ENCODE data around the gene BAHCC1.

DNA sequence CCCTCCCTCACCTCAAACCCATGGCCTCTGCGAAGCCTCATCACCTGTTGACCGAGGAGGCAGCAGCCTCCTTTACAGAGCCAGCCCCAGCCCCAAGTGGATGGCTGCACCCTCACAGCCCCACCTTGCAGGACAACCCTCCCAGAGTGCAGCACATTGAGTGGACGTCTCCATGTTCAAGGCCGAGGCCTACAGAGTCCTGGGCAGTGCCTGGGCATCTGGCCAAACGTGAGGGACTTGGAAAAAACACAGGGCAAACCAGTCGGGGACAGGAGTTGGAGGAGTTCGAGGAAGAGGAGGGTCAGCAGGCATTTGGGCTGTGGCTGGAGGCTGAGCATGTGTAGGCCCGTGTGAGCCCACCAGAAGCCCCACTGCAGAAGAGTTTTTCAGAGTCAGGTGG, 77.8 kb downstream of the BAHCC1 start:
- TF ChIP-seq POLR2A (IDR thresholded peaks at IDR 0.05; ENCODE audit: low read length) = no peak
- TF ChIP-seq GATA1 (IDR thresholded peaks at IDR 0.05; ENCODE audit: low read depth, low read length) = no peak
